ENCODE measurements around the gene SIPA1L3. TPM values are rescaled to one million over a fixed set of nuclear protein-coding genes. Genes with fewer than 3 reads are reported as not detected.

Gene SIPA1L3
- polyA plus RNA-seq, 1 donor from 2014 or later, result 2.8 TPM

- Histone ChIP-seq H2AFZ (ENCODE audit: low read depth, low read length) (no peak overlapping the region), H4K20me1 (ENCODE audit: insufficient read depth) (no peaks in the 10 kb centered on the region), H3K4me3 (ENCODE audit: low read length) (no peak overlapping the region), H3K36me3 (ENCODE audit: insufficient read depth, low read length) (no peaks in the 10 kb centered on the region), H3K9me2 (ENCODE audit: insufficient read depth, low read length) (no peaks in the 10 kb centered on the region), H3K9ac (ENCODE audit: low read length) (no peak overlapping the region), H3K27me3 (ENCODE audit: insufficient read depth, low read depth, low read length) (no peaks in the 10 kb centered on the region), H3K79me2 (replicated peaks; ENCODE audit: insufficient read depth, low read length) (no peaks in the 10 kb centered on the region), H3K9me3 (ENCODE audit: low read length) (no peaks in the 10 kb centered on the region), H3K4me2 (ENCODE audit: low read length) (no peak overlapping the region), H3F3A (ENCODE audit: insufficient read depth, low read length, poor library complexity, severe bottlenecking) (no peaks in the 10 kb centered on the region), H3K27ac (ENCODE audit: low read length) (no peak overlapping the region)
- TF ChIP-seq CTCF (IDR thresholded peaks at IDR 0.05; ENCODE audit: poor library complexity, severe bottlenecking) (no peak), SMC3 (conservative IDR thresholded peaks at IDR 0.05; ENCODE audit: poor library complexity) (no peak), EZH2 (IDR thresholded peaks at IDR 0.05; ENCODE audit: borderline replicate concordance, insufficient read depth, low read length, poor library complexity, severe bottlenecking) (no peak), TAF1 (IDR thresholded peaks at IDR 0.05; ENCODE audit: low read depth) (no peak), EP300 (conservative IDR thresholded peaks at IDR 0.05; ENCODE audit: poor library complexity, severe bottlenecking) (no peak)
- TF ChIP-seq, protein P1, sequence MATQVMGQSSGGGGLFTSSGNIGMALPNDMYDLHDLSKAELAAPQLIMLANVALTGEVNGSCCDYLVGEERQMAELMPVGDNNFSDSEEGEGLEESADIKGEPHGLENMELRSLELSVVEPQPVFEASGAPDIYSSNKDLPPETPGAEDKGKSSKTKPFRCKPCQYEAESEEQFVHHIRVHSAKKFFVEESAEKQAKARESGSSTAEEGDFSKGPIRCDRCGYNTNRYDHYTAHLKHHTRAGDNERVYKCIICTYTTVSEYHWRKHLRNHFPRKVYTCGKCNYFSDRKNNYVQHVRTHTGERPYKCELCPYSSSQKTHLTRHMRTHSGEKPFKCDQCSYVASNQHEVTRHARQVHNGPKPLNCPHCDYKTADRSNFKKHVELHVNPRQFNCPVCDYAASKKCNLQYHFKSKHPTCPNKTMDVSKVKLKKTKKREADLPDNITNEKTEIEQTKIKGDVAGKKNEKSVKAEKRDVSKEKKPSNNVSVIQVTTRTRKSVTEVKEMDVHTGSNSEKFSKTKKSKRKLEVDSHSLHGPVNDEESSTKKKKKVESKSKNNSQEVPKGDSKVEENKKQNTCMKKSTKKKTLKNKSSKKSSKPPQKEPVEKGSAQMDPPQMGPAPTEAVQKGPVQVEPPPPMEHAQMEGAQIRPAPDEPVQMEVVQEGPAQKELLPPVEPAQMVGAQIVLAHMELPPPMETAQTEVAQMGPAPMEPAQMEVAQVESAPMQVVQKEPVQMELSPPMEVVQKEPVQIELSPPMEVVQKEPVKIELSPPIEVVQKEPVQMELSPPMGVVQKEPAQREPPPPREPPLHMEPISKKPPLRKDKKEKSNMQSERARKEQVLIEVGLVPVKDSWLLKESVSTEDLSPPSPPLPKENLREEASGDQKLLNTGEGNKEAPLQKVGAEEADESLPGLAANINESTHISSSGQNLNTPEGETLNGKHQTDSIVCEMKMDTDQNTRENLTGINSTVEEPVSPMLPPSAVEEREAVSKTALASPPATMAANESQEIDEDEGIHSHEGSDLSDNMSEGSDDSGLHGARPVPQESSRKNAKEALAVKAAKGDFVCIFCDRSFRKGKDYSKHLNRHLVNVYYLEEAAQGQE (IDR thresholded peaks at IDR 0.05; ENCODE audit: borderline replicate concordance), result no peak
Observed at GRCh38 chr19:38020311-38020710, 113.3 kb downstream of the SIPA1L3 start.

- H3K9me3 ChIP-seq (ENCODE audit: low read length), result no peaks in the 10 kb centered on the region
- TF ChIP-seq POLR2AphosphoS5 (IDR thresholded peaks at IDR 0.05), result no peak
- no peak for TF ChIP-seq SMC3 (conservative IDR thresholded peaks at IDR 0.05; ENCODE audit: poor library complexity)
- H3K9me2 ChIP-seq (ENCODE audit: insufficient read depth, low read length), result no peaks in the 10 kb centered on the region
- no peak overlapping the region for H2AFZ ChIP-seq (ENCODE audit: low read depth, low read length)
- H3K27me3 ChIP-seq (ENCODE audit: insufficient read depth, low read depth, low read length), result no peaks in the 10 kb centered on the region
- no peaks in the 10 kb centered on the region for H4K20me1 ChIP-seq (ENCODE audit: insufficient read depth)
- H3F3A ChIP-seq (ENCODE audit: insufficient read depth, low read length, poor library complexity, severe bottlenecking), result no peaks in the 10 kb centered on the region
- no peak overlapping the region for H3K4me2 ChIP-seq (ENCODE audit: low read length)
- no peak overlapping the region for H3K4me3 ChIP-seq (ENCODE audit: low read length)
- H3K79me2 ChIP-seq (replicated peaks; ENCODE audit: insufficient read depth, low read length), result no peaks in the 10 kb centered on the region
- no peaks in the 10 kb centered on the region for H3K36me3 ChIP-seq (ENCODE audit: insufficient read depth, low read length)
- H3K9ac ChIP-seq (ENCODE audit: low read length), result no peak overlapping the region
- H3K27ac ChIP-seq (ENCODE audit: low read length), result no peak overlapping the region
Observed at GRCh38 chr19:38021352-38021751, 114.3 kb downstream of the SIPA1L3 start.

GRCh38 chr19:38022791-38023670, 116.0 kb downstream of the SIPA1L3 start:
- Histone ChIP-seq H2AFZ (ENCODE audit: low read depth, low read length) (no peak overlapping the region), H4K20me1 (ENCODE audit: insufficient read depth) (no peaks in the 10 kb centered on the region), H3K4me3 (ENCODE audit: low read length) (no peak overlapping the region), H3F3A (ENCODE audit: insufficient read depth, low read length, poor library complexity, severe bottlenecking) (no peaks in the 10 kb centered on the region), H3K4me2 (ENCODE audit: low read length) (no peak overlapping the region), H3K36me3 (ENCODE audit: insufficient read depth, low read length) (no peaks in the 10 kb centered on the region), H3K9ac (ENCODE audit: low read length) (no peak overlapping the region), H3K79me2 (replicated peaks; ENCODE audit: insufficient read depth, low read length) (no peaks in the 10 kb centered on the region), H3K9me2 (ENCODE audit: insufficient read depth, low read length) (no peaks in the 10 kb centered on the region), H3K27ac (ENCODE audit: low read length) (no peak overlapping the region), H3K27me3 (ENCODE audit: insufficient read depth, low read depth, low read length) (no peaks in the 10 kb centered on the region), H3K9me3 (ENCODE audit: low read length) (no peaks in the 10 kb centered on the region)
- TF ChIP-seq CTCF (IDR thresholded peaks at IDR 0.05; ENCODE audit: poor library complexity, severe bottlenecking) (no peak), RAD21 (conservative IDR thresholded peaks at IDR 0.05) (no peak), MXI1 (conservative IDR thresholded peaks at IDR 0.05; ENCODE audit: poor library complexity, severe bottlenecking) (no peak), EZH2 (IDR thresholded peaks at IDR 0.05; ENCODE audit: borderline replicate concordance, insufficient read depth, low read length, poor library complexity, severe bottlenecking) (no peak), SMC3 (conservative IDR thresholded peaks at IDR 0.05; ENCODE audit: poor library complexity) (no peak), EP300 (conservative IDR thresholded peaks at IDR 0.05; ENCODE audit: poor library complexity, severe bottlenecking) (no peak)
- TF ChIP-seq, protein P1 (IDR thresholded peaks at IDR 0.05; ENCODE audit: borderline replicate concordance), result no peak

Data from neural cell (in vitro differentiated cells).